Stimulated activated CD4-positive, alpha-beta T cell treated with anti-CD3 and anti-CD28 coated beads, Interleukin-15, amount 100 ng/mL, for 24 hours (primary cell): ENCODE results near the gene MAP3K3.

Source experiments
- DNase-seq: peaks from one replicate; pipeline ENCODE4 v3.0.0-alpha.2; 2020

The MAP3K3 gene

DNA sequence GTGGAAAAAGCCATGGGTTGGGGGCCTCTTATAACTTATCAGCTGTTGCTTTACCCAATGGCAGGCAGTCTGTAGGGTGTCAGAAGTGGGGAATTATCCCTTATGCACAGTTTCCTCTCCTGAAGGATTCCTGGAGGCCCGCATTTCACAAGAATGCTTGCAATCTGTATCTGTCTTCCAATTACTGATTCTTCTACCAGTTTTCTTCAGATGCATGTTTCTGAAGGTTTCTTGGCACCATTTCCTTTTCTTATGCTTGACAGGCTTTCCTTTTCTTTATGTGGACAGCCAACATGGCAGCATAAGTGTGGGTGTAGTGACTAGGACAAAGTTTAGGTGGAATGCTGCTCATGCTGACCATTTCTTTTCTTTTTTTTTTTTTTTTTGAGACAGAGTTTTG lies 36.1 kb downstream of the MAP3K3 start:
- no peak for DNase-seq

DNA sequence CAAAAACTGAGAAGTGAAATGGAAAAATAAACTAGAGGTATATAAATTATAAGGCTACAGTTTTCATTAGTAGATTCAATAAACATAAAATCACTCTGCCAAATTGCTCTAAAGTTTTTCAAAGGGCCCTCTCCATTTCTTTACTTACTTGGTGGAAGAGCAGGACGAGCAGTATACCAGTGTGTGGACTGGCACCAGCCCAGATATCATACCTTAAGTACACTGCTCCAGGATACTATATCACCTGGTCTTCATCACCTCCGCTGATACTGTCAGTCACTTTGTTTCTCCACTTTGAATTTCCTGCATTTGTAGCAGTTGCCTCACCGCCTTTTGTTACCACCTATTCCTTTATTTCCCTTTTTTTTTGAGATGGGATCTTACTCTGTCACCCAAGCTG lies 37.6 kb downstream of the MAP3K3 start:
- DNase-seq = no peak

DNA sequence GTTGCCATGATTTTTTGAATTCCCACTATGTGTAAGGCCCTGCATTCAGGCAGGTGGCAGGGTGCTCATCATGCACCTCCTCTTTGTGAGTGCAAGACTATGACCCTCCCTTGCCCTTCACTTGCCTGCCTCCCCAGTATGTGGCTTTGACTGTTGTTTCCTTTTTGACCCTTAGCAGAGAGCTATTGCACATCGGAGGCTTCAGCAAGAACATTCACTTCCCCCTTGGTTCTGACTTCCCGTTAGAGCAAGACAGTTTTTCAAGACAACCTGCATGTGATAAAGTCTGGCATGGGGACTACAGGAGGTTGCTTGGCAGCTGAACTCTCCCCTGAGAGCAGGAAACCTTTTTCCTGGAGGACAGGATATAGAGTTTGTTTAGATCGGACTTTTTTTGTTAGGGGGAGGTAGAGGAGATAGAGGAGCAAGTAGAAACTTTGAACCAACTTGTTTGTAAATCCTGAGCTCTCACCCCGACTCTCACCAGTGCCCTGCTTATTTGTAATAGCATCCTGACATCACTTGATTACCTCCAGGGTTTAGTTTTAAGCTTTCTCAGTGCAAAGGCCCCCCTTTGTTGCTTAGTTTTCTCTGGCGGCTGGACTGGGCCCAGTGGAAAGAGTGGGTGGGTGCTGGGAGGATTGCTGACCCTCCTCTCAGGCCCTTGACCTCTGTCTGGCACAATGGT lies 43.5 kb downstream of the MAP3K3 start:
- DNase-seq = no peak

DNA sequence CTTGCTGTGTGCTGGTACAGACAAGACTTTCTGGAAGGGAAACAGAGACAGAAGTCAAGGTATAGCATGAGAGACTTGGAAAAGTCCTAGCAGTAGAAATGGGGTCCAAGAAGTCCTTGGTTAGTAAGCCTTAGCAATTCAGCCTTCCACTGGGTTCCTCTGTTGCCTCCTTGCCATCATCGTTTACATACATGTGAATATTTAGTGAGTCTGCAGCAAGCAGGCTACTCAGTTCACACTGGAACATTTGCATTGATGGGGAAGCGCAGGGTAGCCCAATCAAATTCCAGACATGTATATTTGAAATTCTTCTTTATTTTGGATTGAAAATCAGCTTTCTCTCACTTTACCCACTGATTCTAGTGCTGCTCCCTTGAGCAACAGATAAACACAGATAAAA lies 50.6 kb downstream of the MAP3K3 start:
- no peak for DNase-seq

DNA sequence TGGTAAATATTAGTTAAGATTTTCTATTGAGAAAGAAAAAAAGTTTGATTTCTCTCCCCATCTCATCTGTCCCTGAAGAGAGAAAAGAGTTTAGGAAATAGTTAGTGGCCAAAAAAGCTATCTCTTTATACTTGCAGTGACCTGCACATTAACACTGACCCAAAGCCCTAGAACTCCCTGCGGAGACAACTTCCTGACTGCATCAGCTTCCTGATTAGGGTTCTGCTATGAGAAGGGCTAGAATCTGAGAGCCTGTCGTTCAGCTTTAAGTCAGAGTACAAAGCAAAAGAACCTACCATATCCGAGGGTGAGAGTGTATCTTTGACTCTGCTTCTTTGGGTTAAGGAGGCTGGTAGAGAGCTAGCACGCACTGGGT lies 53.0 kb downstream of the MAP3K3 start:
- DNase-seq = no peak

DNA sequence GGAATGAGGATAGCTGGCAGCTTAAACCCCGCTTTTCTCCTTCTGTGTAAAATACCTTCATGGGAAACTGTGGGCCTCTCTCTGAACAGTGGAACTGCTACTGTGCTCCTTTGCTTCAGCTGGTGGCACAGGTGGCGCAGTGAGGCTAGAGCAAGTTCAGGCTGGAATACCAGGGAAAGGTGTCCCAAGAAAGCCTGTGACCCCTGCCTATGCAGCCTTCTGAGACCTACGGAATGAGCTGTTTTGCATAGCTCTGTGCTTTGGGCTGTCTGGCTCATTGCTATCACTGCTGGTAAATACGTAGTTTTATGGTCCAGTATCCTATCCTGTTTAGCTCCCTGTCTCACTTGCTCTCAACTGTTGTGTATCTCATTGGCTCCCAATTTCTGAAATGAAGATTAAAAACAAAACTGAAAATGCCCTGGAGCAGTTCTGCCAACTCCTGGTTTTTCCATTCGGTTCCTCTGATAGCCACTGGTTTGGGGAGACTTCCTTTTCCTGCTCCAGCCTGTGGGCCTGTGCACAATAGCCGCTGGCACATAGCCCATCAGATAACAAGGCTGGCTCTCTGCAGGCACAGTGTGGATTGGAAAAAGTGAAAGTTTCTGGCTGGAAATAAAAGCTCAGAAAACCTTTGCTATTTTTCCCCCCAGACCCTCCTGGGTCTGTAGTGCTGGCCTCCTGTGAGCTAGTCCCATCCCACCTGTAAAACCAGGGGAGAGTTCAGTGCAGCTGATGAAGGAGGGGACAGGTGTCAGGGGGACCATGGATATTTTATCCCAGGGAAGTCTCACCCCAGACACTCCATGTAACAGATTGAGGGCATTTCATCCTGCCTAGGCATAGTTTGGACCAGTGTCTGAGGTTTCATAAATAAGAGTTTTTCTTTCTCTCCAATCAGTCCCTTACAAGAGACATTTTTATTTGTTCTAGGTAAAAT lies 53.7 kb downstream of the MAP3K3 start:
- no peak for DNase-seq

DNA sequence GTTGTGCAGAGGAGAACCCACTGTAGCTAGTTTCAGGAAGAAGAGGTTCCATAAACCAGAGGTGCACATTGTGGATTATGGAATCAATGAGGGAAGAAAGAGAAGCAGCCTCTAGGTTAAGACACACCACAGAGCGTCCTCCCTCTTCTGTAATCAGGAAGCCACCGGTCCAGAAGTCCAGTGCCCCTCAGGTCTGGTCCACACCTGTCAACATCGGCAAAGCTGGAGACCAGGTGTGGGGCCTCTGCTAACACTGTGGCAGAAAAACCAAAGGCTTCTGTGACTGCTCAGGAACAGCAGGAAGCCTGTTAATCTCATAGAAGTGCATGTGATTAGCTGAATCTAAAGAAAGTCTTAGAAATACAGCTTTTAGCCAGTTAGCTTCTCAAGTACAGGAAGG lies 54.4 kb downstream of the MAP3K3 start:
- DNase-seq = no peak

DNA sequence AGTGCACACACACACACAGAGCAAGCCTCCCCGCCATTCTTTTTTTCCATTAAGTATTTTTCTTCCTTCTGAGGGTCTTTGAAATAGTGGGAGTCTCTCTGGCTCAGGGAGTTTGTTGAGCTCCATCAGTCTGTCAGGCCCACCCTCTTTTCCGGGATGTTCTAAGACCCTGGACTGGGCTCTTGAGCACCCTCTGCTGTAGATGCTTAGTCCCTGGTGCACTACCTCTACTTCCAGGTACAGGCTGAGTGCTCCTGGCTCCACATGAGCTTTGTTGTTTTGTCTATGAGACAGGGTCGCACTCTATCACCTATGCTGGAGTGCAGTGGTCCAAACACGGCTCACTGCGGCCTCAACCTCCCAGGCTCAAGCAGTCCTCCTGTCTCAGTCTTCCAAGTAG lies 57.0 kb downstream of the MAP3K3 start:
- no peak for DNase-seq

DNA sequence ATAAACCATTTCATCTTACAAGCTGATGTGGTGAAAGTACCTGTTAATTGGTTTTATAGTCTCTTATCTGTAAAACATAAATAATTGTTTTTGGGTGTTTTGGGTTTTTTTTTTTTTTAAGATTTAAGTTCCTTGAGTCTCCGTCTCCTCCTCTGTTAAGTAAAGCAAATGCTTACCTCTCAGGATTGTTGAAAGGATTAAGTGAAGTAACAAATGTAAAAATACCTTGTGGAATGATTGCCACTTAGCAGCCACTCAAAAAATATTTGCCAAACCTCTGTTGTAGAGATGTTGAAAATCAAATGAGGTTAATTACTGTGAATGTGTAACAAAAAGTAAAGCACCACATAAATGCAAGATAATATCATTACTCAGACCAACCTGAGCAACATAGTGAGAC lies 58.5 kb downstream of the MAP3K3 start:
- DNase-seq = no peak

DNA sequence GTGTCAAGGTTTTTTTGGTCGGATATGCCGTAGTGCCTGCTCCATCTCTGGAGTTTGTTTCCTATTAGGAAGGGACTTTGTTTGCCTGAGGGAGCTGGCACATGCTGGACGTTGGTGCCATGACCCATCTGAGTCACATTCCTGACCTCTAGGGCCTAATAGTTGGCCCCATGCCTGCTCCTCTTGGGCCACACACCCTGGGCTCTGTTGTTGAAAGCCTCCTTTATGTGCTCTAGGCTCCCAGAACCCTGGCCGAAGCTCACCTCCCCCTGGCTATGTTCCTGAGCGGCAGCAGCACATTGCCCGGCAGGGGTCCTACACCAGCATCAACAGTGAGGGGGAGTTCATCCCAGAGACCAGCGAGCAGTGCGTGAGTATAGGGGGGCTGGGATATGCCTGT lies 59.3 kb downstream of the MAP3K3 start:
- DNase-seq = no peak

DNA sequence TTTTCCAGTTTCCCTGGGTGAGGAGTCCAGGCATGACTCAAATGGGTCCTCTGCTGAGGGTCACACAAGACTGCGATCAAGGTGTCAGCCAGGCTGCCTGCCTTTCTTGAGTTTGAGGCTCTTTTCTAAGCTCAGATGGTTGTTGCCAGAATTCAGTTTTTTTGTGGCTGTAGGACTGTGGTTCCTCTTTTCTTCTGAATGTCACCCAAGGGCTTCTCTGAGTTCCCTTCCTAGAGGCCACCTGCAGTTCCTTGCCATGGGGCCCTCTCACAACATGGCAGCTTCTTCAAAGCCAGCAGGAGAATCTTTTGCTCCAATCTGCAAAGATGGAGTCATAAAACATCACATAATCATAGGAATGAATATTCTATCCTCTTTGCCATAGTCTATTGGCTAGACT lies 60.2 kb downstream of the MAP3K3 start:
- no peak for DNase-seq

DNA sequence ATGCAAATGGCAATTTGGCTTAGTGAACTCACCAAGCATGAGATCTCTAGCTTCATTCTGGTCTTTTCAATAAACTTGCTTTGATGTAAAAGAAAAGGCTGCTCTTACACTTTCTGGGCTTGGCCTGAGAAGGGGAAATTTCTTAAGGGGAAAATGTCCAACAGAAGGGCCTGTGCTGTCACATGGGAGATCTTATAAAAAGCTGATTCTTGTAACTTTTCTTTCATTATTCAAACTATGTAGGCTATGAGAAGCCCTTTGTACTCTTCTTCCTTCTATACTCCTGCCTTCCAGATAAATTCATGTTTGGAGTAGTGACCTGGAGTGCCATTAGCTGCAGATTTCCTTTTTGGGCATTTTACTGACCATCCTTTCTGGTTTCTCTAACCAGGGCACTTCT lies 60.8 kb downstream of the MAP3K3 start:
- no peak for DNase-seq

DNA sequence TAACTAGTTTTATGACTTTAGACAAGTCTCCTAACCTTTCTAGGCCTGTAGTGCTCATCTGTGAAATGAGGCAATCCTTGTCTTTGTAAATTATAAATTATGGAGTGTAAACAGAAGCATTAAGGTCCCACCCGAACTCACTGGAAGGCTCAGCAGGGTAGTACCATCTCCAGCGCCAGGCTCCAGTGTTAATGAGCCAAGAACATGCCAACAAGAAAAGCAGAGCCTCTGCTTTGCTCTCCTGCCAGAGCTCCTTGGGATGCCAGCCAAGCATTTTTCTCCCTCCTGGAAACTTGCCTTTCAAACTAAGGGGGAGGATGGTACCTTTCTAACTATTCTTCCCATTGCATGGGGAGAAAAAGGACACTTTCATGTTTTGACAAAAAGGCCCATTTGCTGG lies 62.8 kb downstream of the MAP3K3 start:
- DNase-seq = no peak

DNA sequence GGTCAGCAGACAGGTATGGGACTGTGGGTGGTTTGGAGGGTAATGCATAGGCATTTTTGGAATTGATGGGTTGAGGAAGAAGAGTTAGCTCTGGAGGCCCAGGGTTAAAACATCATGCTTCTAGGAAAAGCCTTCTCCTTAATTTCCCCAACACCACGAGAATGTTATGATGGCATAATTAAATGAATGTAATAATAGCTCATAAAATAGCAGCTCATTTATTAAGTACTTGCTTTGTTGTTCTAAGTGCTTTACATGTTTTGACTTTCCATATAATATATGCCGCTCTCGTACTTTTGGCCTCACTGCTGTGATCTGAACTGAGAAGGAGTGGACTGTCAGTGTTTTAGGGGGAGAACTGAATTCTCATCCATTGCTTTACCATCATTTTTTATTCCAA lies 63.4 kb downstream of the MAP3K3 start:
- no peak for DNase-seq

DNA sequence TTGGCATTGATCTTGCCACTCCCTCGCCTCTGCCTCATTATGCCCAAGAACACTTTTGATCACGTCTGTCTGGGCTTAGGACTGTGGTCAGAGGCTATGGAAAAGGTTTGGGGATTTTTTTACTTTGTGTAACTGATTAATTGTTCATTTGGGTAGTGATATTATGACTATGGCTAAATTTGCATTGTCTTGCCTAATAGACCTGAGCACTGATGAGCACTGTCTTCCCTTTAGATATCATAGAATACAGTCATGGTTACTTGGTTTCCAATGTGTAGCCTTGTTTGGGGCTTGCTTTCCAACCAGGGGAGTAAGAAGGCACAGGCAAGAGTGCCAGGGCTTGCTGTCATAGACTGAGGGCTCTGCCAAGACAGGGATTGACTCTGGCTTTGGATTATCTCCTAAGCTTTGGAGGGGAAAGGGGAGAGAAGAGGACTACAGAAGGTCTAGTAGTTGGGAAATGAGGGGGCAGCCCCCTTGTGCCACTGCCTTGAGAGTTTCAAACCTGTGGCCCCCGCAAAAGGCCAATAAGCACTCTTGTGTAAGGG lies 64.0 kb downstream of the MAP3K3 start:
- no peak for DNase-seq

DNA sequence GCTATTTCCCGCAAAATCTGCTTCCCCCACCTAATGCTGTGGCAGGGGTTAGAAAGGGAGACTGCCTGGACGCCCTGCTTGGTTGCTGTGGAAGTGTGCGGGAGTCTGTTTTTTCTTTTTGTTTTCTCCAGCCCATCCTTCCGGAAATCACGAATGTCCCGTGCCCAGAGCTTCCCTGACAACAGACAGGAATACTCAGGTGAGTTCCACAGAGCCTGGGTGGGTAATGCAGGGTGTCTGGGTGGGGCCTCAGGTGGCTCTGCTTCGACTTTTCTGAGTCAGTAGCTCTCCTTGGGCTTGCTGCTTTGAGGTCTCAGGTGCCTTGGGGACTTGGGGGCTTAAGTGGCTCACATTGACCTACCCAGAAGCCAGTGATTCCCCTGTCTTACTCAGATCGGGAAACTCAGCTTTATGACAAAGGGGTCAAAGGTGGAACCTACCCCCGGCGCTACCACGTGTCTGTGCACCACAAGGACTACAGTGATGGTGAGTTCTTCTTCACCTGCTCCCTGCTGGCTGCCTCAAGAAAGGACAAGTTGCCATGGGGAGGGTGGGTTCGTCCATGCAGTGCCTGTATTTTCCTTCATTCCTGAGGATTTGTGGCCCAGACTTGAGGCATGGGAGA lies 66.3 kb downstream of the MAP3K3 start:
- DNase-seq = no peak

DNA sequence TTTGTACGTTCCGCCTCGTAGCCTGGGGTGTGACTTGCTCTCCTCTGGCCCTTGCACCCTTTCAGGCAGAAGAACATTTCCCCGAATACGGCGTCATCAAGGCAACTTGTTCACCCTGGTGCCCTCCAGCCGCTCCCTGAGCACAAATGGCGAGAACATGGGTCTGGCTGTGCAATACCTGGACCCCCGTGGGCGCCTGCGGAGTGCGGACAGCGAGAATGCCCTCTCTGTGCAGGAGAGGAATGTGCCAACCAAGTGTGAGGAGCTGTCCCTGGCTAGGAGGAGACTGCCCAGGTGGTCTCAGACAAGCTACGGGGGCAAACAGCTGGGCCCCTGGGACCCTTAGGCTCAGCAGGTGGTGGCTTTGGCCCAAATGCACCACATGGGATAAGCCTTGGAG lies 67.3 kb downstream of the MAP3K3 start:
- DNase-seq = no peak

DNA sequence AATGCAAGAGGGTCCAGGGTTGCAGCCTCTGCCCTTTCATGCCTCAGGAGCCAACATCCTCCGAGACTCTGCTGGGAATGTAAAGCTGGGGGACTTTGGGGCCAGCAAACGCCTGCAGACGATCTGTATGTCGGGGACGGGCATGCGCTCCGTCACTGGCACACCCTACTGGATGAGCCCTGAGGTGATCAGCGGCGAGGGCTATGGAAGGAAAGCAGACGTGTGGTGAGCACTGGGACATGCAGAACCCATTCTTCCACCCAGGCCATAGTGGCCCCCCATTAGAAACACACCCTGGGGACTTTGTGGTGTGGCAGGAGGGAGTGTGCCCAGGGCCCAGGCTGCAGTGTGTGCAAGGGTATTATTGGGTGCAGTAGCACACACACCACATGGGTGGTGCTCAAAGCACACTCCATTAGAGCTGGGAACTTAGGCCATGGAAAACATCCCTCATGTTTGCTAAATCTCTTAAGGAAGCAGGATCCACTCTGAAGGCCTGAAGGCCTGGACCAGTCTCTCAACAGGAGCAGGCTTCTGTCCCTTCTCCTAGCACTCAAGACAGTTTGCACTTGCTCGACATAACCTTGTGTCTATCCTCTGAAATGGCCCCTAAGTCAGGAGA lies 70.1 kb downstream of the MAP3K3 start:
- DNase-seq = no peak

DNA sequence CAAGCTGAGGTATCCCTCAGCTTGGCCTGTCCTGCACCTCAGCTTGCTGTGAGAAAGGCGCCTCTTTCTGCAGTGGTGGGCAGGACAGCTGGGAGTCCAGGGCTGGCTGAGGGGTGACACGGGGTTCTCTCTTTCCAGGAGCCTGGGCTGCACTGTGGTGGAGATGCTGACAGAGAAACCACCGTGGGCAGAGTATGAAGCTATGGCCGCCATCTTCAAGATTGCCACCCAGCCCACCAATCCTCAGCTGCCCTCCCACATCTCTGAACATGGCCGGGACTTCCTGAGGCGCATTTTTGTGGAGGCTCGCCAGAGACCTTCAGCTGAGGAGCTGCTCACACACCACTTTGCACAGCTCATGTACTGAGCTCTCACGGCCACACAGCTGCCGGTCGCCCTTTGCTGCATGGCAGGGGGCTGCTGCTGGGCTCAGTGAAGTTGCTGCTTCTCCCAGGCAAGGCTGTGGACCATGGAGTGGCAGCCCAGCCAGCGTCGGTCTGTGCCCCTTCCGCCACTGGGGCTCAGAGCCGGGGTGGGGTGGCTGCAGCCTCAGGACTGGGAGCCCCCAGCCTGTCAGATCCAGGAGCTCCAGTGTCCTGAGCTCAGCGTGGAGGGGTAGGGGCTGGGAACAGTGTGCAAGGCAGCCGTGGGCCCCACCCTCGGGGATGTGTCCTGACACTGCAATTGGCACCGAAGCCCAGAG lies 71.3 kb downstream of the MAP3K3 start:
- DNase-seq = no peak

DNA sequence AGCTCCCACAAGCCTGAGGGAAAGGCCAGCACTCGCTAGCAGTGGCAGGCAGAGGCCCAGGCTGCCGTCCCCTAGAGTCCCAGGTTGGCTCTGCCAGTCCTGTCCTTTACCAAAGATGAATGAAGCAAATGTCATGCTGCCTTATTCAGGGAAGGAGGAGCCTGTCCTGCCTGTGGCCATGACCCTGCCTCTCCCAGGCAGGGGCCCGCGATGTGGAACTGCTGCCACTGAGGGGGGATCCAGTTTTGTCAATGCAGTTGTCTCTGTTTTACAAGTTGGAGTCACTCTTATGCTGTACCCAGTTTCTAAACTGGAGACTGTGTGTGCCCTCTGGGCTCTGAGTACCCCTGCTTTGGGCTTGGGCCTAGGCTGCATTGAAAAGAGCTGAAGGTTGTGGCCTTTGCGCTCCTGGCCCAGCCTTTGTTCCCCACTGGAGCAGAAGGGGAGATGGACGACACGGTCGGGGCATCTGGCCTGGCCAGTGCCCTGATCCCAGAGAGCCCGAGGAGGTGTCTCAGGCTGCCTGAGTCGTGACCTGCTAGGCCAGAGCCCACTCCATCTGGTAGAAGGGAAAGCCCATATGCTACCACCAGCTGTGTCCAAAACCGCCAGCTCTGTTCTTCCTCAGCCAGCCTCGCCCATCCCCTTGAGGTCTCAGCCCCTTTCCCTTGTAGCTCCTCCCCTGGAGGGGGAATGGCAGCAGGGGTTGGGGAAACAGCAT lies 72.2 kb downstream of the MAP3K3 start:
- DNase-seq = no peak

DNA sequence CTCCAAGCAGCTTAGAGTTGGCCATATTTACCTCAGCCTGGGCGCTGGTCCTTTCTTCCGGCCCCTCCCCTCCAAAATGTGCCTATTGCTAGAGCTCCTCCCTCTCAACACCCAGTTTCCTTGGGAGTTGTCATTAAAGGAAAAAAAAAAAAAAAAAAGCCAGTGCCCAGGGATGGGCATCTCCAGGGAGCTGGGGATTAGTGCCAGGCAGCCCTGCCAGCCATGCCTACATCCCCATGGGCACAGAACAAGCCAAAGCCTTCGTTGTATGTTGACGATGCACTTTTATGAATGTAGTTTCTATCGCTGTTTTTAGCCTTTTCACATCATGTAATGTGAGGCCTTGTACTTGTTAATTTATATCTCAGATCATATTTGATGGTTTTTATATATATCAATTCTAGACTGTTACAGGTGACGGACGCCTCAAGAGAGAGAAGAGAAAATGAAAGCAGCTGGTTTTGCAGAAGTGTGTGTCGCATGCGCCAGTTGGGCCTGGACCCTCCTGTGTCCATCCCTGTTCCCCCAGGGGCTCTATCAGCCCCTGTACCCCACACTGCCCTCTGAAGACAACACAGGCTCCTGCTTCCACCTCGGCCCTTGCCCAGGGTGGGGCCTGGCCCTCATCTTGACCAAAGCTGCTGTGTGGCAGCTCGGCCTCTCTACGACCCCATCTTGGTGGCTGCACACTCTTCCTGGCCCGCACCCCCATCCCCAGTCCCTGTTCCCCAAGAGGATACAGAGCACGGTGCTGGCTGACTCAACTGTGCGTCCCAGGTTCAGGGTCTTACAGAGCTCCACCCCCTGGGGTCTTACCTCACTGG lies 72.9 kb downstream of the MAP3K3 start:
- DNase-seq = no peak
